ENCODE measurements around the gene CENATAC. TPM values are rescaled to one million over a fixed set of nuclear protein-coding genes. Genes with fewer than 3 reads are reported as not detected.
"Not testable (repeated sequence)": the region's sequence is repeated elsewhere in the genome, so short reads cannot be mapped to it uniquely, and the experiment has no call there.

The CENATAC gene
- polyA plus RNA-seq (2013, experiment 1 of 2), result 11.0 TPM
- polyA plus RNA-seq (2013, experiment 2 of 2), result 10.0 TPM

GRCh38 chr11:118997627-118998387 lies at the start of gene CENATAC:
Gene CENATAC, plus strand, starts transcription at chr11:118998138. Its CDS starts 60 bp downstream, at chr11:118998198.
- H3K27me3 ChIP-seq (ENCODE audit: control insufficient read depth in 1 of 2, insufficient read depth in 1 of 2, low read length in 2 of 2), result no peaks in the 10 kb centered on the region
- peak within 1 kb of the TSS; percentile 73 for H3K27ac ChIP-seq (ENCODE audit: low read length, poor library complexity, severe bottlenecking)
- peak; percentile 89 for DNase-seq
- H2BK12ac ChIP-seq (ENCODE audit: low read length in 2 of 2), result peak within 1 kb of the TSS in 1 of 2 experiments; percentile 68
- H2BK15ac ChIP-seq (ENCODE audit: low read depth, poor library complexity, severe bottlenecking), result peak within 1 kb of the TSS; percentile 60
- under 1% methylated on average over 54 of the region's 54 CpGs for WGBS
- H3K79me1 ChIP-seq (replicated peaks; ENCODE audit: low read length, poor library complexity, severe bottlenecking), result peaks cover 18% of the 10 kb centered on the region
- H3K4me2 ChIP-seq (ENCODE audit: low read length, poor library complexity, severe bottlenecking), result peak within 1 kb of the TSS; percentile 80
- peak within 1 kb of the TSS; percentile 94 for H3K9ac ChIP-seq (ENCODE audit: low read length)
- H3K36me3 ChIP-seq (ENCODE audit: control insufficient read depth in 1 of 2, insufficient read depth in 2 of 2, low read depth in 1 of 2, low read length in 2 of 2), result peaks cover 10 to 33% of the 10 kb centered on the region in 2 experiments
- H3K4me1 ChIP-seq (ENCODE audit: control insufficient read depth, insufficient read depth, low read depth, low read length), result peaks cover 6% of the 10 kb centered on the region
- H2BK120ac ChIP-seq (ENCODE audit: low read depth, low read length), result no peak within 1 kb of the TSS
- H2AK5ac ChIP-seq (ENCODE audit: low read length, severe bottlenecking), result peak within 1 kb of the TSS; percentile 17
- peak within 1 kb of the TSS in 1 of 2 experiments; percentile 55 for H3K14ac ChIP-seq (ENCODE audit: low read length in 2 of 2)
- peak within 1 kb of the TSS; percentile 47 for H4K91ac ChIP-seq (ENCODE audit: low read length)
- peak within 1 kb of the TSS; percentile 83 for H4K8ac ChIP-seq (ENCODE audit: low read length)
- H3K4me3 ChIP-seq (ENCODE audit: insufficient read depth in 1 of 2, low read depth in 1 of 2, low read length in 2 of 2), result peak within 1 kb of the TSS; percentile 65 to 95
- peak within 1 kb of the TSS; percentile 53 to 89 for H3K18ac ChIP-seq (ENCODE audit: low read depth in 1 of 2, low read length in 2 of 2)
- H3K23ac ChIP-seq (ENCODE audit: low read length in 2 of 2), result peak within 1 kb of the TSS in 1 of 2 experiments; percentile 90
- H2BK5ac ChIP-seq (ENCODE audit: low read depth, low read length, poor library complexity, severe bottlenecking), result no peak within 1 kb of the TSS
- peak within 1 kb of the TSS; percentile 57 to 70 for H3K4ac ChIP-seq (ENCODE audit: low read depth in 1 of 2, low read length in 2 of 2)
- no peaks in the 10 kb centered on the region for H3K9me3 ChIP-seq (ENCODE audit: control insufficient read depth, low read length)
- peak within 1 kb of the TSS; percentile 78 for H2AFZ ChIP-seq (ENCODE audit: low read depth, low read length)

DNA sequence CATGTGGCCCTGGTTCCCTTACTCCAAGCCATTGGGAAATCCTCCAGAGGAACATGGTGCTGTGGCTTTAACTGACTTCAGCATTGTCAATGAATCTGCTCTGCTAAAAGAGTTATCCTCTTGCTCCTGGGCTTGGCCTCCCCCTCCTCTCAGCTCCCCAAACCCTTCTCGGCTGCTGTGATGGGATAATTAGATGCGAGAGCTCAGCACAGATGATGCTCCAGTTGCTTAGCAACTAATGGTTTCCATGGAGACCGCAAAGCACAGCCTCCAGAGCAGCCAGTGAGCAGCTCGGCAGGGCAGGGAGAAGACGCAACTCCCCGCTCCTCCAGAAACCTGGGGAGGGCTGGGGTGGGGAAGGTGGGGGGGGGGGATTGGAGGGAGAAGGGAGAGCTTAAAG lies 44.7 kb upstream of the CENATAC start:
- Histone ChIP-seq H3K36me3 (ENCODE audit: control insufficient read depth in 1 of 2, insufficient read depth in 2 of 2, low read depth in 1 of 2, low read length in 2 of 2) (no peaks in the 10 kb centered on the region), H2BK12ac (ENCODE audit: low read length in 2 of 2) (no peak overlapping the region), H3K27ac (ENCODE audit: low read length, poor library complexity, severe bottlenecking) (no peak overlapping the region), H3K9ac (ENCODE audit: low read length) (no peak overlapping the region), H3K4me1 (ENCODE audit: control insufficient read depth, insufficient read depth, low read depth, low read length) (no peaks in the 10 kb centered on the region), H3K79me1 (replicated peaks; ENCODE audit: low read length, poor library complexity, severe bottlenecking) (no peaks in the 10 kb centered on the region), H2BK120ac (ENCODE audit: low read depth, low read length) (no peak overlapping the region), H3K27me3 (ENCODE audit: control insufficient read depth in 1 of 2, insufficient read depth in 1 of 2, low read length in 2 of 2) (peaks cover 42 to 66% of the 10 kb centered on the region in 2 experiments), H3K23ac (ENCODE audit: low read length in 2 of 2) (no peak overlapping the region), H3K18ac (ENCODE audit: low read depth in 1 of 2, low read length in 2 of 2) (no peak overlapping the region), H2BK5ac (ENCODE audit: low read depth, low read length, poor library complexity, severe bottlenecking) (no peak overlapping the region), H3K14ac (ENCODE audit: low read length in 2 of 2) (no peak overlapping the region), H2AK5ac (ENCODE audit: low read length, severe bottlenecking) (no peak overlapping the region), H3K4ac (ENCODE audit: low read depth in 1 of 2, low read length in 2 of 2) (no peak overlapping the region), H3K4me3 (ENCODE audit: insufficient read depth in 1 of 2, low read depth in 1 of 2, low read length in 2 of 2) (no peak overlapping the region), H4K91ac (ENCODE audit: low read length) (no peak overlapping the region), H3K4me2 (ENCODE audit: low read length, poor library complexity, severe bottlenecking) (no peak overlapping the region), H3K9me3 (ENCODE audit: control insufficient read depth, low read length) (no peaks in the 10 kb centered on the region), H2AFZ (ENCODE audit: low read depth, low read length) (no peak overlapping the region), H4K8ac (ENCODE audit: low read length) (no peak overlapping the region), H2BK15ac (ENCODE audit: low read depth, poor library complexity, severe bottlenecking) (no peak overlapping the region)
- peak; percentile 20 for DNase-seq
- WGBS, result 23% methylated on average over 4 of the region's 6 CpGs

GRCh38 chr11:118953976-118954375 lies 44.0 kb upstream of the CENATAC start:
- peaks cover 45 to 68% of the 10 kb centered on the region in 2 experiments for H3K27me3 ChIP-seq (ENCODE audit: control insufficient read depth in 1 of 2, insufficient read depth in 1 of 2, low read length in 2 of 2)
- H3K23ac ChIP-seq (ENCODE audit: low read length in 2 of 2); H3K4ac ChIP-seq (ENCODE audit: low read depth in 1 of 2, low read length in 2 of 2); DNase-seq; H3K4me1 ChIP-seq (ENCODE audit: control insufficient read depth, insufficient read depth, low read depth, low read length); H4K8ac ChIP-seq (ENCODE audit: low read length); H3K4me3 ChIP-seq (ENCODE audit: insufficient read depth in 1 of 2, low read depth in 1 of 2, low read length in 2 of 2); H4K91ac ChIP-seq (ENCODE audit: low read length); H2AK5ac ChIP-seq (ENCODE audit: low read length, severe bottlenecking); H2BK12ac ChIP-seq (ENCODE audit: low read length in 2 of 2); H3K14ac ChIP-seq (ENCODE audit: low read length in 2 of 2); H3K4me2 ChIP-seq (ENCODE audit: low read length, poor library complexity, severe bottlenecking); H3K9me3 ChIP-seq (ENCODE audit: control insufficient read depth, low read length); H3K27ac ChIP-seq (ENCODE audit: low read length, poor library complexity, severe bottlenecking); H2BK120ac ChIP-seq (ENCODE audit: low read depth, low read length); H3K9ac ChIP-seq (ENCODE audit: low read length); H2BK15ac ChIP-seq (ENCODE audit: low read depth, poor library complexity, severe bottlenecking); H3K36me3 ChIP-seq (ENCODE audit: control insufficient read depth in 1 of 2, insufficient read depth in 2 of 2, low read depth in 1 of 2, low read length in 2 of 2); H3K79me1 ChIP-seq (replicated peaks; ENCODE audit: low read length, poor library complexity, severe bottlenecking); H2BK5ac ChIP-seq (ENCODE audit: low read depth, low read length, poor library complexity, severe bottlenecking); H3K18ac ChIP-seq (ENCODE audit: low read depth in 1 of 2, low read length in 2 of 2); H2AFZ ChIP-seq (ENCODE audit: low read depth, low read length): not testable (repeated sequence)
- 69% methylated on average over 6 of the region's 6 CpGs for WGBS

DNA sequence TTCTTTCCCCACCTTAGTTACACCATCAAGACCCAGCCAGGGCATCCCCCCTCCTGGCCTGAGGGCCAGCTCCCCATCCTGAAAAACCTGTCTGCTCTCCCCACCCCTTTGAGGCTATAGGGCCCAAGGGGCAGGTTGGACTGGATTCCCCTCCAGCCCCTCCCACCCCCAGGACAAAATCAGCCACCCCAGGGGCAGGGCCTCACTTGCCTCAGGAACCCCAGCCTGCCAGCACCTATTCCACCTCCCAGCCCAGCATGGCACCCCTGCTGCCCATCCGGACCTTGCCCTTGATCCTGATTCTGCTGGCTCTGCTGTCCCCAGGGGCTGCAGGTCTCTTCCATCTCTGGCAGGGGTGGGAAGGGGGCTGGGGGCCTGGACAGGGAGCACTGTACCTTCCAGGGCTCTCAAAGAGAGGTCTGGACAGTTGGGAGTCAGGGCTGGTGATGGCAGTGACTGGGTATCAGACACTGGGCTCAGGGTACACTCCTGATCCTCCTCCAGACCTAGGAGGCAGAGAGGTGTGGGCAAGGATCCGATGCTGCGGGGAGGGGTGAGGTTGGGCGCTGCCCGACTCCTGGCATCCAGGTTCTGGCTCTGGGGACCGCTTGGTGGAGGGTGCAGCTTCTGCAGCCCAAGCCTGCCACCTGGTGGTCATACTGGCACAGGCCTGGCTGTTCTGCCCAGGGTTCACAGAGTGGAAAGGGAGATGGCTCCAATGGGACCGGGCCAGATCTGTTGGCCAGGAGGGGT lies 41.7 kb upstream of the CENATAC start, which contains the start of gene UPK2:
Gene UPK2, plus strand, starts transcription at position 205 of the 753 bp plus-strand sequence. Its CDS starts 53 bp downstream, at position 258.
- Histone ChIP-seq H3K14ac (ENCODE audit: low read length in 2 of 2) (no peak within 1 kb of the TSS), H4K8ac (ENCODE audit: low read length) (no peak within 1 kb of the TSS), H2AFZ (ENCODE audit: low read depth, low read length) (no peak within 1 kb of the TSS), H3K4me1 (ENCODE audit: control insufficient read depth, insufficient read depth, low read depth, low read length) (no peaks in the 10 kb centered on the region), H2BK15ac (ENCODE audit: low read depth, poor library complexity, severe bottlenecking) (no peak within 1 kb of the TSS), H3K36me3 (ENCODE audit: control insufficient read depth in 1 of 2, insufficient read depth in 2 of 2, low read depth in 1 of 2, low read length in 2 of 2) (no peaks in the 10 kb centered on the region), H3K9me3 (ENCODE audit: control insufficient read depth, low read length) (no peaks in the 10 kb centered on the region), H4K91ac (ENCODE audit: low read length) (no peak within 1 kb of the TSS), H3K4ac (ENCODE audit: low read depth in 1 of 2, low read length in 2 of 2) (no peak within 1 kb of the TSS), H2BK5ac (ENCODE audit: low read depth, low read length, poor library complexity, severe bottlenecking) (no peak within 1 kb of the TSS), H3K18ac (ENCODE audit: low read depth in 1 of 2, low read length in 2 of 2) (no peak within 1 kb of the TSS), H3K4me3 (ENCODE audit: insufficient read depth in 1 of 2, low read depth in 1 of 2, low read length in 2 of 2) (no peak within 1 kb of the TSS), H2BK120ac (ENCODE audit: low read depth, low read length) (no peak within 1 kb of the TSS), H3K9ac (ENCODE audit: low read length) (no peak within 1 kb of the TSS), H2AK5ac (ENCODE audit: low read length, severe bottlenecking) (no peak within 1 kb of the TSS), H3K79me1 (replicated peaks; ENCODE audit: low read length, poor library complexity, severe bottlenecking) (no peaks in the 10 kb centered on the region), H3K23ac (ENCODE audit: low read length in 2 of 2) (peak within 1 kb of the TSS in 1 of 2 experiments; percentile 41), H3K27ac (ENCODE audit: low read length, poor library complexity, severe bottlenecking) (no peak within 1 kb of the TSS), H2BK12ac (ENCODE audit: low read length in 2 of 2) (no peak within 1 kb of the TSS), H3K4me2 (ENCODE audit: low read length, poor library complexity, severe bottlenecking) (no peak within 1 kb of the TSS), H3K27me3 (ENCODE audit: control insufficient read depth in 1 of 2, insufficient read depth in 1 of 2, low read length in 2 of 2) (peaks cover 58 to 81% of the 10 kb centered on the region in 2 experiments)
- WGBS, result 7% methylated on average over 7 of the region's 7 CpGs
- peak; percentile 80 for DNase-seq
